ENCODE data around the gene FRMD1.

FRMD1 gene

GRCh38 chr6:168124158-168124557, 45.1 kb upstream of the FRMD1 start:
- H3K4me3 ChIP-seq (ENCODE audit: control insufficient read depth, low read depth, low read length), result no peak overlapping the region
- TF ChIP-seq CTCF (IDR thresholded peaks at IDR 0.05; ENCODE audit: control insufficient read depth, insufficient read depth, low read depth, low read length, missing control alignments), result no peak
- no peak for DNase-seq (ENCODE audit: low read depth)

- TF ChIP-seq CTCF (IDR thresholded peaks at IDR 0.05; ENCODE audit: control insufficient read depth, insufficient read depth, low read depth, low read length, missing control alignments), result no peak
- no peak overlapping the region for H3K4me3 ChIP-seq (ENCODE audit: control insufficient read depth, low read depth, low read length)
- no peak for DNase-seq (ENCODE audit: low read depth)
These were observed 44.3 kb upstream of the FRMD1 start for GRCh38 chr6:168123165-168123911.

GRCh38 chr6:168122521-168122920, 43.5 kb upstream of the FRMD1 start:
- TF ChIP-seq CTCF (IDR thresholded peaks at IDR 0.05; ENCODE audit: control insufficient read depth, insufficient read depth, low read depth, low read length, missing control alignments), result no peak
- DNase-seq (ENCODE audit: low read depth), result no peak
- no peak overlapping the region for H3K4me3 ChIP-seq (ENCODE audit: control insufficient read depth, low read depth, low read length)

GRCh38 chr6:168122011-168122410, 43.0 kb upstream of the FRMD1 start:
- no peak for TF ChIP-seq CTCF (IDR thresholded peaks at IDR 0.05; ENCODE audit: control insufficient read depth, insufficient read depth, low read depth, low read length, missing control alignments)
- DNase-seq (ENCODE audit: low read depth), result no peak
- H3K4me3 ChIP-seq (ENCODE audit: control insufficient read depth, low read depth, low read length), result no peak overlapping the region

GRCh38 chr6:168121303-168121665, 42.3 kb upstream of the FRMD1 start:
- no peak overlapping the region for H3K4me3 ChIP-seq (ENCODE audit: control insufficient read depth, low read depth, low read length)
- no peak for DNase-seq (ENCODE audit: low read depth)

GRCh38 chr6:168120390-168121302, 41.6 kb upstream of the FRMD1 start:
- H3K4me3 ChIP-seq (ENCODE audit: control insufficient read depth, low read depth, low read length), result no peak overlapping the region
- DNase-seq (ENCODE audit: low read depth), result no peak
- TF ChIP-seq CTCF (IDR thresholded peaks at IDR 0.05; ENCODE audit: control insufficient read depth, insufficient read depth, low read depth, low read length, missing control alignments), result no peak

More at GRCh38 chr6:168121303-168121665, 42.3 kb upstream of the FRMD1 start:
- TF ChIP-seq CTCF (IDR thresholded peaks at IDR 0.05; ENCODE audit: control insufficient read depth, insufficient read depth, low read depth, low read length, missing control alignments), result no peak
